COLO829 (cell line): ENCODE results near the gene ATP1B4.
"Not testable (repeated sequence)": the region's sequence is repeated elsewhere in the genome, so short reads cannot be mapped to it uniquely, and the experiment has no call there.

ENCODE experiments used
- DNase-seq: peaks from one replicate; pipeline ENCODE4 v3.0.0; 2012; ENCODE audit warnings: low spot score

Gene ATP1B4

GRCh38 chrX:120361764-120362305, at the start of gene ATP1B4:
ATP1B4 (plus strand) TSS chrX:120362089; CDS start chrX:120362169, 80 bp downstream.
- no peak for DNase-seq

GRCh38 chrX:120315776-120316175, 46.1 kb upstream of the ATP1B4 start:
- DNase-seq = no peak

GRCh38 chrX:120316587-120317283, 45.2 kb upstream of the ATP1B4 start:
- DNase-seq = no peak

GRCh38 chrX:120318411-120318810, 43.5 kb upstream of the ATP1B4 start:
- DNase-seq = no peak

- no peak for DNase-seq
Measured at GRCh38 chrX:120321520-120322281, 40.2 kb upstream of the ATP1B4 start.

GRCh38 chrX:120331116-120331515, 30.8 kb upstream of the ATP1B4 start:
- DNase-seq = no peak

GRCh38 chrX:120332394-120332793, 29.5 kb upstream of the ATP1B4 start:
- DNase-seq = no peak

- no peak for DNase-seq
Measured at GRCh38 chrX:120334151-120334550, 27.7 kb upstream of the ATP1B4 start.

GRCh38 chrX:120334603-120335002, 27.3 kb upstream of the ATP1B4 start:
- DNase-seq = no peak

GRCh38 chrX:120335289-120335688, 26.6 kb upstream of the ATP1B4 start:
- no peak for DNase-seq

GRCh38 chrX:120336899-120337298, 25.0 kb upstream of the ATP1B4 start:
- no peak for DNase-seq

GRCh38 chrX:120344566-120344965, 17.3 kb upstream of the ATP1B4 start:
- not testable (repeated sequence) for DNase-seq

- no peak for DNase-seq
Measured at GRCh38 chrX:120350450-120351138, 11.3 kb upstream of the ATP1B4 start.

- no peak for DNase-seq
Measured at GRCh38 chrX:120356084-120356483, 5.8 kb upstream of the ATP1B4 start.

GRCh38 chrX:120357186-120357585, 4.7 kb upstream of the ATP1B4 start:
- DNase-seq = no peak

GRCh38 chrX:120358737-120359456, 3.0 kb upstream of the ATP1B4 start:
- DNase-seq = peak; percentile 85

GRCh38 chrX:120365320-120365719, 3.4 kb downstream of the ATP1B4 start:
- DNase-seq = no peak

- no peak for DNase-seq
Measured at GRCh38 chrX:120365968-120366367, 4.1 kb downstream of the ATP1B4 start.

GRCh38 chrX:120366794-120367193, 4.9 kb downstream of the ATP1B4 start:
- no peak for DNase-seq

- no peak for DNase-seq
Measured at GRCh38 chrX:120367402-120368109, 5.7 kb downstream of the ATP1B4 start.

- no peak for DNase-seq
Measured at GRCh38 chrX:120372667-120373370, 10.9 kb downstream of the ATP1B4 start.
